GM21390 (cell line): ENCODE results near the gene NCAPD2.

Source experiments
- ATAC-seq: cut with Tn5 transposase; IDR thresholded peaks from one replicate; pipeline ENCODE4 v1.9.1; 2021; ENCODE audit not compliant: unreplicated experiment

Gene NCAPD2

GRCh38 chr12:6569786-6570185 lies 75.9 kb downstream of the NCAPD2 start:
- ATAC-seq: no peak

- no peak for ATAC-seq
Observed at GRCh38 chr12:6570264-6570887, 76.5 kb downstream of the NCAPD2 start.

GRCh38 chr12:6573001-6573400 lies 79.1 kb downstream of the NCAPD2 start:
- no peak for ATAC-seq

- no peak for ATAC-seq
Observed at GRCh38 chr12:6574576-6575295, 80.8 kb downstream of the NCAPD2 start.

GRCh38 chr12:6575648-6576047 lies 81.7 kb downstream of the NCAPD2 start:
- no peak for ATAC-seq
